ENCODE results near the gene TBKBP1. TPM values are rescaled to one million over a fixed set of nuclear protein-coding genes. Genes with fewer than 3 reads are reported as not detected.

The TBKBP1 gene
- total RNA-seq, 2 donors from 2014 or later, result 8.0 to 13.2 TPM

GRCh38 chr17:47757386-47757785 is 63.4 kb downstream of the TBKBP1 start:
- intact Hi-C loops (cut with DNase I), result no loop called here
- Histone ChIP-seq H3K4me3 (no peak overlapping the region), H3K27me3 (no peaks in the 10 kb centered on the region), H3K4me1 (no peaks in the 10 kb centered on the region), H3K9me3 (peaks cover 0 to 10% (median 0%) of the 10 kb centered on the region in 3 donors), H3K36me3 (replicated peaks in 1 of 2; ENCODE audit: insufficient read depth in 1 of 2, low read depth in 2 of 2) (no peaks in the 10 kb centered on the region), H3K27ac (no peak overlapping the region)
- ATAC-seq, result no peak
- DNase-seq, result no peak
- WGBS, 2 donors, result 23 to 27% methylated on average over 1 of the region's 1 CpG
- TF ChIP-seq POLR2A (IDR thresholded peaks at IDR 0.05) (no peak), CTCF (IDR thresholded peaks at IDR 0.05) (no peak)

GRCh38 chr17:47760409-47761140 is 66.6 kb downstream of the TBKBP1 start:
- DNase-seq (no peak), ATAC-seq (no peak)
- TF ChIP-seq CTCF (IDR thresholded peaks at IDR 0.05) (no peak), POLR2A (IDR thresholded peaks at IDR 0.05) (no peak)

More at GRCh38 chr17:47760409-47761140, 66.6 kb downstream of the TBKBP1 start:
- Histone ChIP-seq H3K9me3 (peaks cover 0 to 10% (median 0%) of the 10 kb centered on the region in 3 donors), H3K4me3 (no peak overlapping the region), H3K27ac (no peak overlapping the region), H3K27me3 (no peaks in the 10 kb centered on the region), H3K4me1 (no peaks in the 10 kb centered on the region), H3K36me3 (replicated peaks in 1 of 2; ENCODE audit: insufficient read depth in 1 of 2, low read depth in 2 of 2) (no peaks in the 10 kb centered on the region)
- intact Hi-C loops (cut with DNase I), result no loop called here
- 47 to 56% methylated on average over 5 of the region's 5 CpGs for WGBS, 2 donors

Small RNAs within 50 kb of the gene (small RNA-seq; reads per million reads assigned to genes)
- gene AC015674.1, result not detected

Other genes with a start within 250 kb of the TBKBP1 start
- 10 to 100 TPM; 77.5 to 92.4 TPM for gene NPEPPS, start 163.1 kb upstream of the TBKBP1 start, total RNA-seq
- 100 to 1,000 TPM in 1 of 2 donors, 10 to 100 TPM in 1; 73.4 to 137 TPM for gene KPNB1, start 44.2 kb upstream of the TBKBP1 start, total RNA-seq
- 1 to 10 TPM in 1 of 2 donors, not detected in 1; 1.0 TPM for gene TBX21, start 39.1 kb downstream of the TBKBP1 start, total RNA-seq
- gene OSBPL7, start 127.6 kb downstream of the TBKBP1 start, total RNA-seq, result 10 to 100 TPM; 18.2 to 42.2 TPM
- gene MRPL10, start 137.4 kb downstream of the TBKBP1 start, total RNA-seq, result 10 to 100 TPM in 1 of 2 donors, 1 to 10 TPM in 1; 4.3 to 29.8 TPM
- gene LRRC46, start 137.5 kb downstream of the TBKBP1 start, total RNA-seq, result not detected
- gene SCRN2, start 147.1 kb downstream of the TBKBP1 start, total RNA-seq, result 10 to 100 TPM; 37.2 to 45.7 TPM
- under 1 TPM; 0.26 to 0.99 TPM for gene SP6, start 157.0 kb downstream of the TBKBP1 start, total RNA-seq
- gene SP2, start 202.1 kb downstream of the TBKBP1 start, total RNA-seq, result 1 to 10 TPM; 4.7 to 6.3 TPM
- 10 to 100 TPM; 27.8 to 55.4 TPM for gene PNPO, start 247.4 kb downstream of the TBKBP1 start, total RNA-seq

All from body of pancreas (tissue), 4 donors.